Ovary (tissue), 3 donors: Measurements from ENCODE around the gene LYPD1.

Source experiments
- CTCF ChIP-seq, 3 donors: fragments of 450-650 bp in 2 of 3; fragments of 200-600 bp in 1 of 3; IDR thresholded peaks; one replicate each; pipeline versions ENCODE4 v1.5.1 to v1.8.0; 2016 to 2022; ENCODE audit warnings: antibody characterized with exemption in 3 of 3, mild to moderate bottlenecking in 1 of 3
- EP300 ChIP-seq: sonication (generic); formaldehyde crosslinking; IDR thresholded peaks from one replicate; pipeline ENCODE4 v1.6.1; 2017; ENCODE audit warnings: antibody characterized with exemption
- POLR2A ChIP-seq: fragments of 450-650 bp; IDR thresholded peaks from one replicate; pipeline ENCODE4 v1.6.1; 2017; ENCODE audit warnings: antibody characterized with exemption, mild to moderate bottlenecking, moderate library complexity
- donor health status: DM: no; HTN: no; CAD: no.

GRCh38 chr2:132621131-132621875, 48.7 kb downstream of the LYPD1 start:
- TF ChIP-seq CTCF (IDR thresholded peaks at IDR 0.05) (no peak), POLR2A (no peak), EP300 (no peak)
